ENCODE results near the gene LCN2.

GRCh38 chr9:128192601-128193371 is 43.5 kb downstream of the LCN2 start:
- TF ChIP-seq CTCF (IDR thresholded peaks at IDR 0.05; ENCODE audit: insufficient read depth, low read length, poor library complexity, severe bottlenecking) (no peak), EZH2phosphoT487 (conservative IDR thresholded peaks at IDR 0.05; ENCODE audit: low read length) (no peak)
